Activated T-helper 2 cell treated with anti-CD3 and anti-CD28 coated beads, Interferon-gamma antibody, Interleukin-2, Interleukin-4, amounts not matched to agents 10 μg/mL and 5 μg/mL and 100 μg/mL, durations not matched to agents 14 hours and 24 hours and 36 hours (primary cell): Measurements from ENCODE around the gene TRIM63. TPM values are rescaled to one million over a fixed set of nuclear protein-coding genes. Genes with fewer than 3 reads are reported as not detected.

Experiments
- DNase-seq: peaks from one replicate; pipeline ENCODE4 v3.0.0; 2021; ENCODE audit warnings: low spot score
- H3K27ac Mint-ChIP-seq: one replicate; pipeline ENCODE4 v1.8.0; 2021; ENCODE audit warnings: mixed read lengths
- H3K27me3 Mint-ChIP-seq: one replicate; pipeline ENCODE4 v1.8.0; 2021; ENCODE audit warnings: low read depth, mixed read lengths
- H3K36me3 Mint-ChIP-seq: one replicate; pipeline ENCODE4 v1.8.0; 2021; ENCODE audit warnings: low read depth, mixed read lengths
- H3K4me1 Mint-ChIP-seq: one replicate; pipeline ENCODE4 v1.8.0; 2021; ENCODE audit warnings: low read depth, mixed read lengths
- H3K4me3 Mint-ChIP-seq: one replicate; pipeline ENCODE4 v1.8.0; 2021; ENCODE audit warnings: low read depth, mild to moderate bottlenecking, moderate library complexity, mixed read lengths
- H3K9me3 Mint-ChIP-seq: one replicate; pipeline ENCODE4 v1.8.0; 2021; ENCODE audit warnings: mixed read lengths
- intact Hi-C: fragments of 100-400 bp; cut with micrococcal nuclease; formaldehyde crosslinking; loops from one replicate; pipeline ENCODE4 v1.15.1; 2023
- total RNA-seq: library from RNA; stranded (reverse); gene quantifications from 2 replicates; pipeline ENCODE4 v1.2.3, GENCODE V29; 2022

The TRIM63 gene
- total RNA-seq, 1 donor from 2014 or later, result not detected

DNA sequence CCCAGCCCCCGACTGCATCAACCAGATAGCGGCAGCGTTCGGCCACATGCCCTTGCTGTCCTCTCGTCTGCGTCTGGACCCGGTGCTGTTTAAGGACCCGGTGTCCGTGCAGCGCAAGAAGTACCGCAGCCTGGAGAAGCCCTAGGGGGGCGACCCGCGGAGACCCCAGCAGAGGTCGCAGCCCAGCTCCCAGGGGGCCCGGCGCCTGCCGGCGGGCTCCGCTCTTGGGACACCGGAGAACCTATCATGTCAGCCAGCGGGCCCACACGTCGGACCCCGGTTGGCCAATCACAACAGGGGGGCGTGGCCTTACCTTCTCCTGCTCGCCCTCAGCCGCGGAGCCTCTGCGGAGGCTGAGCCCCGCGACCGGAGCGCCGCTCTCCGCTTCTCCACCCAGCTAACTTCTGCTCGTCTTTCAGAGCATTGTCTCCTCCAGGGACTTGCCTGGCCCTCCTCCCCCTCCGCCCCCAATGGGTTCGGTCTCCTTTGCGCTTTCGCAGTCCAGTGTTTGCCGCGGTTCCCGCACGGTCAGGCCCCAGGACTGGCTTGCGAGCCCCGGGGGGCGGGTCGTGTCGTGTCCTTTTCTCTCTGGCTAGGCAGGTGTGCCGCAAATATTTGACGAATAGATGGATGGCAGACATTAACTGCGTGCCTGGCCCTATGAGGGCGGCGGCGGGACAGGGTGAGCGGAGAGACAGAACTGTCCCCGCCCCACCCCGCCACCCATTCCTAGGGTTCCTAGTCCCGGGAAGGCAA, 32.0 kb downstream of the TRIM63 start:
- no peaks in the 10 kb centered on the region for H3K36me3 Mint-ChIP-seq
- intact Hi-C loops, result loop anchor here (2.0 to 5.0 kb wide), 3 partner anchors 69 to 202 kb away; no protein-coding TSS in a partner anchor

DNA sequence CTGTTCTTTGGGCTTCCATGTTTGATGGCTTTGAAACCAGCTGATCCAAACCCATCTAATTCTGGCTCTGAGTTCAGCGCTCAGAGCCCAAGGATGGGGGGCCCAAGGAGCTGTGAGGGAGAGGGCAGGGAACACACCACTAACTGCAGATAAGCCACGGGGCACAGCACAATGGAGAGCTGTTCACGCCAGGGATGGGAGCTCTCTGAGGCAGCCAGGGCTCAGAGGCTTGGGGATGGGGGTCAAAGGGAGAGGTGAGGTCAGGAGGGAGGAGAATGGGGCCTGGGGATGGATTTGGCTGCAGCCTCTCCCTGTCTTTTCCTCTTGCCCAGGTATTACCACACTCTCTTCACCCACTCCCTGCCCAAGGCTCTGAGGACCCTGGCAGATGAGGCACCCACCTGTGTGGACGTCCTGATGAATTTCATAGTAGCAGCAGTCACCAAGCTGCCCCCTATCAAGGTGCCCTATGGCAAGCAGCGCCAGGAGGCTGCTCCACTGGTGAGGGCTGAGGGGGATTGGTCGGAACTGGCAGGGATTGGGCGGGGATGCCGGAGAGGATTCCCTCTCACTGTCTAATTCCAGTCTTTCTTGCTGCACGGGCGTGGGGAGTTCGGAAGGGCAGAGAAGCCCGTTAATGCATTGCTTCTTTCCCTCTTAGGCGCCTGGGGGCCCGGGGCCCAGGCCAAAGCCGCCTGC, 32.8 kb downstream of the TRIM63 start:
- no peak for DNase-seq
- Mint-ChIP-seq H3K27ac (no peak overlapping the region), H3K27me3 (peaks cover 28% of the 10 kb centered on the region), H3K4me3 (peak overlapping the region; percentile 94), H3K9me3 (no peaks in the 10 kb centered on the region), H3K4me1 (peaks cover 10% of the 10 kb centered on the region), H3K36me3 (no peaks in the 10 kb centered on the region)
- intact Hi-C loops, result loop anchor here (2.0 to 5.0 kb wide), 3 partner anchors 70 to 203 kb away; no protein-coding TSS in a partner anchor

More for the DNA sequence above, 32.0 kb downstream of the TRIM63 start:
- Mint-ChIP-seq H3K27ac (peak overlapping the region; percentile 60), H3K4me1 (peaks cover 10% of the 10 kb centered on the region), H3K9me3 (no peaks in the 10 kb centered on the region), H3K27me3 (peaks cover 28% of the 10 kb centered on the region), H3K4me3 (peak overlapping the region; percentile 94)
- DNase-seq, result peak; percentile 91

DNA sequence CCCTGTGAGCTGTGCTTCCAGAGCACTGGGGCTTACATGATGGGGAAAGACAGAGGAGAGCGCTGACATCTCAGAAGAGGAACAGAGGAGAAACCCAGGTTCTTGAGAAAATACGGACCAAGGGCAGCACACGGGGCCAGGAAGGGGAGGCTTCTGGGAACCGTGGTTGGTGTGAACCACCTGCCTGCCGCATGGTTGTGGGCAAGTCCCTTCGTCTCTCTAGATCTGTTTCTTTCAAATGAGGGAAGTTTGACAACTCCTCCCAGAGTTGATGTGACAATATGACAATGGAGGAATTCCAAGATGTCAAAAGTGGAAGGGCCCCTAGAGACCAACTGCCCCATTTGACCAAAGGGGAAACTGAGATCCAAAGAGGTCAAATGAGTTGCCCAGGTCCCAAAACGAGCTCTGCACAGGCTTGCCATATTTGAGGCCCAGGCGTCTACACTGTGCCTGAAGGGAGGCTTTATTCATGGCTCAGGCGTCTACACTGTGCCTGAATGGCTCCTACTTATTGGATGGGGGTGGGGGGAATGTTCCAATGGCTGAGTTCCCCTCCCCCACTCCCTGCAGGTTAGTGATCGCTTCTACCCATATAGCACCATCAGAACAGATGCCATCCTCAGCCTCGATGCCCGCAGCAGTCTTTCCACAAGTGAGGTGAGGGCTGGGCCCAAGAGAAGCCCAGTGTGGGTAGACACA, 34.6 kb downstream of the TRIM63 start:
- Mint-ChIP-seq H3K27me3 (peaks cover 28% of the 10 kb centered on the region), H3K9me3 (no peaks in the 10 kb centered on the region), H3K4me1 (peaks cover 12% of the 10 kb centered on the region), H3K36me3 (no peaks in the 10 kb centered on the region), H3K4me3 (no peak overlapping the region), H3K27ac (no peak overlapping the region)
- no peak for DNase-seq
- intact Hi-C loops, result no loop called here

GRCh38 chr1:26031611-26032220, 35.7 kb downstream of the TRIM63 start:
- Mint-ChIP-seq H3K4me1 (peaks cover 14% of the 10 kb centered on the region), H3K9me3 (no peaks in the 10 kb centered on the region), H3K36me3 (no peaks in the 10 kb centered on the region), H3K27ac (no peak overlapping the region), H3K27me3 (peaks cover 27% of the 10 kb centered on the region), H3K4me3 (no peak overlapping the region)
- intact Hi-C loops, result no loop called here
- DNase-seq, result no peak

- no peak for DNase-seq
- peaks cover 27% of the 10 kb centered on the region for H3K27me3 Mint-ChIP-seq
These were observed 36.2 kb downstream of the TRIM63 start for GRCh38 chr1:26031196-26031595.

DNA sequence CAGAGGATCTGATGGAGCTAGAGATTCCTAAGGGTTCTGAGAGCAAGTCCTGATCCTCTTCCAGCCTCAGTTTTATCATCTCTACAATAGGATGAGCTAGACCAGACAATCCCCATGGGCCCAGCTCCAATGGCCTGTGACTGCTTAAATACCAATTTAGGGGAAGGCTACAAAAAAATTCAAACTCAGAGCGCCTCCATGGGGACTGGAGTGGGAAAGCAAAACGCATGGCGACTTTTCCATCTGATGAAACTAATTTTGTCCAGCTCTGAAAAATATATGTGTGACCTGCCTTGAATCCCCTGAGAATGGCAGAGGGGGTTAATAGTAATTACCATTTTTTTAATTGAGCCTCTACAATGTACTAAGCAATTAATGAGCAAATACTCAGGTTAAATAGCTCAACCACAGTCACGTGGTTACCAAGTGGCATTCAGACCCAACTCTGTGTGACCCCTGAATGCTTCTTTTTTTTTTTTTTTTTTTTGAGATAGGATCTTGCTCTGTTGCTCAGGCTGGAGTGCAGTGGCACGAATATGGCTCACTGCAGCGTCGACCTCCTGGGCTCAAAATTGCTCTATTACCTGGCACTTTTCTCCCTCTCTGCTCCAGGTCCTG, 37.5 kb downstream of the TRIM63 start:
- Mint-ChIP-seq H3K36me3 (no peaks in the 10 kb centered on the region), H3K4me1 (peaks cover 11% of the 10 kb centered on the region), H3K4me3 (no peak overlapping the region), H3K27ac (no peak overlapping the region), H3K9me3 (no peaks in the 10 kb centered on the region), H3K27me3 (peaks cover 25% of the 10 kb centered on the region)
- no peak for DNase-seq
- intact Hi-C loops, result no loop called here

More at GRCh38 chr1:26031196-26031595, 36.2 kb downstream of the TRIM63 start:
- intact Hi-C loops, result no loop called here
- no peaks in the 10 kb centered on the region for H3K9me3 Mint-ChIP-seq
- no peaks in the 10 kb centered on the region for H3K36me3 Mint-ChIP-seq
- no peak overlapping the region for H3K27ac Mint-ChIP-seq
- peaks cover 14% of the 10 kb centered on the region for H3K4me1 Mint-ChIP-seq
- no peak overlapping the region for H3K4me3 Mint-ChIP-seq

GRCh38 chr1:26029054-26029863, 38.2 kb downstream of the TRIM63 start:
- H3K27ac Mint-ChIP-seq, result no peak overlapping the region
- H3K4me3 Mint-ChIP-seq, result no peak overlapping the region
- H3K27me3 Mint-ChIP-seq, result peaks cover 21% of the 10 kb centered on the region
- no peaks in the 10 kb centered on the region for H3K9me3 Mint-ChIP-seq
- peaks cover 4% of the 10 kb centered on the region for H3K4me1 Mint-ChIP-seq
- no peaks in the 10 kb centered on the region for H3K36me3 Mint-ChIP-seq
- intact Hi-C loops, result no loop called here
- no peak for DNase-seq

DNA sequence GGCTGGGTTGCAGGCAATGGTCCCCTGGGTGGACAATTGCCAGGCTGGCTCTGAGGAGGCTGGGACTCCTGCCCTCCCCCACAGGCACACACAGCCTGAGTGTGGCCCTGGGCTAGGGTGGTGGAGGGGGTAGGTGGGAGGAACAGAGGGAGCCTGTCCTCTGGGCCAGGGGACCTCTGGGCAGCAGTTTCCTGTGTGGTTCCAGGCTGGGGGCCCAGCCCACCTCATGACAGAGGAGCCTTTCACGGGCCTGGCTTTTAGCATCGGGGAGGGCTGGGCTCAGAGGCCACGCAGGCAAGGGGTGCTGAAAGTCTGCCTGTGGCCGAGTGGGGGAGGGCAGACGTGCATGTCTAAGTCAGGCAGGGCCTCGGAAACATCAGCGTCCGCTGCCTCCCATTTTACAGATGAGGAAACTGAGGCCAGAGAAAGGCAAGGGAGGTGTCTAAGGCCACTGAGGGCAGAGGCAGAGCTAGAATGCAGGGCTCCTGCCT, 38.9 kb downstream of the TRIM63 start:
- H3K9me3 Mint-ChIP-seq, result no peaks in the 10 kb centered on the region
- no peak overlapping the region for H3K4me3 Mint-ChIP-seq
- no peaks in the 10 kb centered on the region for H3K36me3 Mint-ChIP-seq
- peaks cover 4% of the 10 kb centered on the region for H3K4me1 Mint-ChIP-seq
- no peak for DNase-seq
- intact Hi-C loops, result no loop called here
- peaks cover 16% of the 10 kb centered on the region for H3K27me3 Mint-ChIP-seq
- H3K27ac Mint-ChIP-seq, result no peak overlapping the region

GRCh38 chr1:26027716-26028489, 39.5 kb downstream of the TRIM63 start:
- intact Hi-C loops, result no loop called here
- H3K4me1 Mint-ChIP-seq, result peaks cover 4% of the 10 kb centered on the region
- H3K9me3 Mint-ChIP-seq, result no peaks in the 10 kb centered on the region
- H3K36me3 Mint-ChIP-seq, result no peaks in the 10 kb centered on the region
- H3K4me3 Mint-ChIP-seq, result no peak overlapping the region
- no peak for DNase-seq
- H3K27me3 Mint-ChIP-seq, result peaks cover 16% of the 10 kb centered on the region
- no peak overlapping the region for H3K27ac Mint-ChIP-seq

DNA sequence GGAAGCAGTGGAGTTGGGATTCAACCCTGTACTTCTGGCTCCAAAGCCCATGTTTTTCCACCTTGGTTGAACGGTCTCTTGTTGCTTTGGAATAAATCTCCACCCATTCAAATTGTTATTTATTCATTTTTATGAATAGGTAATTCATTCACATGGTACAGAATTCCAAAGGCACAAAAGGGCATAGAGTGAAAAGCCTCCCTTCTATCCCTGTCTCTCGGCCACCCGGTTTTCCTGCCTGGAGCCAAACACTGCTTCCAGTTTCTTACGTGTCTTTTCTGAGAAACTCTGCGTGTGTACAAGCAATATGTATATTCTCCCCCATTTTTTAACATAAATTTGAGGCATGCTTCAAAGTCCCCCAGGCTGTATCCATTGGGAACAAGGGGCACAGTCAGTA, 41.9 kb downstream of the TRIM63 start:
- H3K4me1 Mint-ChIP-seq, result peaks cover 4% of the 10 kb centered on the region
- H3K9me3 Mint-ChIP-seq, result no peaks in the 10 kb centered on the region
- no peaks in the 10 kb centered on the region for H3K36me3 Mint-ChIP-seq
- intact Hi-C loops, result no loop called here
- no peak overlapping the region for H3K4me3 Mint-ChIP-seq
- no peak for DNase-seq
- peaks cover 3% of the 10 kb centered on the region for H3K27me3 Mint-ChIP-seq
- H3K27ac Mint-ChIP-seq, result no peak overlapping the region

- no peak overlapping the region for H3K4me3 Mint-ChIP-seq
- peaks cover 8% of the 10 kb centered on the region for H3K4me1 Mint-ChIP-seq
- no peaks in the 10 kb centered on the region for H3K9me3 Mint-ChIP-seq
- intact Hi-C loops, result no loop called here
- H3K27ac Mint-ChIP-seq, result no peak overlapping the region
- DNase-seq, result no peak
- peaks cover 3% of the 10 kb centered on the region for H3K27me3 Mint-ChIP-seq
- no peaks in the 10 kb centered on the region for H3K36me3 Mint-ChIP-seq
These were observed 42.4 kb downstream of the TRIM63 start for GRCh38 chr1:26025060-26025459.
